ENCODE data around the gene RANBP3.

- TF ChIP-seq CTCF (IDR thresholded peaks at IDR 0.05; ENCODE audit: low read length) (no peak), EZH2 (optimal IDR thresholded peaks at IDR 0.05; ENCODE audit: low read depth, low read length) (no peak), EZH2phosphoT487 (IDR thresholded peaks at IDR 0.05; ENCODE audit: low read length) (no peak)
Measured at GRCh38 chr19:5983367-5983955, 5.5 kb upstream of the RANBP3 start.

Data from MM.1S (cell line).